Thyroid gland (tissue), 4 donors: Measurements from ENCODE around the gene ZMYND10. TPM values are rescaled to one million over a fixed set of nuclear protein-coding genes. Genes with fewer than 3 reads are reported as not detected.
"Not testable (repeated sequence)": the region's sequence is repeated elsewhere in the genome, so short reads cannot be mapped to it uniquely, and the experiment has no call there.

Experiments used
- DNase-seq, 2 donors: peaks; one replicate each; pipeline ENCODE4 v3.0.0-alpha.2; 2019
- H3K27ac ChIP-seq, 3 donors: fragments of 200-600 bp; sonication (generic); 1 replicate in 2 of 3; 2 replicates in 1 of 3; pipeline ENCODE4 v1.5.1; 2016 to 2019; ENCODE audit warnings: mild to moderate bottlenecking in 1 of 3, moderate library complexity in 1 of 3
- H3K27me3 ChIP-seq: fragments of 200-600 bp; sonication (generic); one replicate; pipeline ENCODE4 v1.5.1; 2019
- H3K36me3 ChIP-seq, 2 donors: fragments of 200-600 bp; sonication (generic); one replicate each; pipeline ENCODE4 v1.5.1; 2016 to 2019
- H3K4me1 ChIP-seq, 2 donors: fragments of 200-600 bp; sonication (generic); one replicate each; pipeline ENCODE4 v1.5.1; 2017 to 2019
- H3K4me3 ChIP-seq, 3 donors: fragments of 200-600 bp; sonication (generic); replicated peaks in 1 of 3; 1 replicate in 2 of 3; 2 replicates in 1 of 3; pipeline ENCODE4 v1.5.1; 2016; ENCODE audit warnings: mild to moderate bottlenecking in 1 of 3
- H3K9me3 ChIP-seq: fragments of 200-600 bp; sonication (generic); one replicate; pipeline ENCODE4 v1.5.1; 2017
- POLR2A ChIP-seq, 2 donors: fragments of 450-650 bp; IDR thresholded peaks; one replicate each; pipeline ENCODE4 v1.6.1; 2017; ENCODE audit warnings: antibody characterized with exemption in 2 of 2, mild to moderate bottlenecking in 2 of 2, moderate library complexity in 1 of 2
- WGBS, 2 donors: methylation state at CpG; one replicate each; pipeline ENCODE4 v1.1.5; 2017; 5-methylcytosine and 5-hydroxymethylcytosine counted together
- intact Hi-C: fragments of 100-400 bp; cut with DNase I; formaldehyde crosslinking; loops from one replicate; pipeline ENCODE4 v1.15.1; 2023
- total RNA-seq, 4 donors: library from RNA; depleted of rRNA; stranded (reverse); fragments of >200 nt; gene quantifications; one replicate each; pipeline ENCODE4 v1.2.3, GENCODE V29; 2016
- TF ChIP-seq, protein P1 (sequence below), 6 experiments: fragments of 200-600 bp in 3 of 6; fragments of 450-650 bp in 3 of 6; sonication (generic) in 3 of 6; IDR thresholded peaks; one replicate each; pipeline ENCODE4 v1.5.1; 2016 to 2019; ENCODE audit warnings: antibody characterized with exemption in 6 of 6, mild to moderate bottlenecking in 2 of 6, inconsistent platforms in 1 of 6, moderate library complexity in 1 of 6

ZMYND10 gene
- total RNA-seq, 4 donors from 2014 or later, result 3.6 to 8.1 (median 4.4) TPM

DNA sequence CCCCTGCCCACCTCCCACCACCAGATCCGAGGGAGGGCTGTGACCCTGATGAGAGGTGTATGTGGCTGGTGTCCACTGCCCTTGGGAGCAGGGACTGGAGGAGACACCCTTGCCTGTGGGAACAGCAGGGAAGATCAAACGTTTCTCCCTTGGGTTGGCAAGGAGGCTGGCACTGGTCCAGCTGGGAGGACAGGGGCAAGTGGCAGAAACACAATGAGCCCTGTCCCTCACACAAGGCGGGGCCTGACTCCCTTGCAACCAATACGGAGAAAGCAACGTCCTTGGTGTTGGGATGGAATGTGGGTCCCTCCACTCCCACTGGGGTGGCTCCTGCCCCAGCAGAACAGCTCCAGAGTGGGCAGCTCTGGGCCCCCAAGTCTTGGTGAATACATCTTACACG lies 28.2 kb downstream of the ZMYND10 start:
- peak; percentile 44 to 48 for DNase-seq
- H3K9me3 ChIP-seq, result no peaks in the 10 kb centered on the region
- WGBS, 2 donors, result 57 to 60% methylated on average over 2 to 6 of the region's 6 CpGs
- H3K36me3 ChIP-seq, result peaks cover 7 to 21% of the 10 kb centered on the region in 2 donors
- H3K4me1 ChIP-seq, result peaks cover 40 to 72% of the 10 kb centered on the region in 2 donors
- intact Hi-C loops, result no loop called here
- no peak overlapping the region for H3K4me3 ChIP-seq
- TF ChIP-seq, protein P1, sequence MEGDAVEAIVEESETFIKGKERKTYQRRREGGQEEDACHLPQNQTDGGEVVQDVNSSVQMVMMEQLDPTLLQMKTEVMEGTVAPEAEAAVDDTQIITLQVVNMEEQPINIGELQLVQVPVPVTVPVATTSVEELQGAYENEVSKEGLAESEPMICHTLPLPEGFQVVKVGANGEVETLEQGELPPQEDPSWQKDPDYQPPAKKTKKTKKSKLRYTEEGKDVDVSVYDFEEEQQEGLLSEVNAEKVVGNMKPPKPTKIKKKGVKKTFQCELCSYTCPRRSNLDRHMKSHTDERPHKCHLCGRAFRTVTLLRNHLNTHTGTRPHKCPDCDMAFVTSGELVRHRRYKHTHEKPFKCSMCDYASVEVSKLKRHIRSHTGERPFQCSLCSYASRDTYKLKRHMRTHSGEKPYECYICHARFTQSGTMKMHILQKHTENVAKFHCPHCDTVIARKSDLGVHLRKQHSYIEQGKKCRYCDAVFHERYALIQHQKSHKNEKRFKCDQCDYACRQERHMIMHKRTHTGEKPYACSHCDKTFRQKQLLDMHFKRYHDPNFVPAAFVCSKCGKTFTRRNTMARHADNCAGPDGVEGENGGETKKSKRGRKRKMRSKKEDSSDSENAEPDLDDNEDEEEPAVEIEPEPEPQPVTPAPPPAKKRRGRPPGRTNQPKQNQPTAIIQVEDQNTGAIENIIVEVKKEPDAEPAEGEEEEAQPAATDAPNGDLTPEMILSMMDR (IDR thresholded peaks at IDR 0.05), result no peak
- no peak for TF ChIP-seq POLR2A (IDR thresholded peaks at IDR 0.05)
- H3K27me3 ChIP-seq, result no peaks in the 10 kb centered on the region
- peak overlapping the region; percentile 62 to 98 (median 73) for H3K27ac ChIP-seq

DNA sequence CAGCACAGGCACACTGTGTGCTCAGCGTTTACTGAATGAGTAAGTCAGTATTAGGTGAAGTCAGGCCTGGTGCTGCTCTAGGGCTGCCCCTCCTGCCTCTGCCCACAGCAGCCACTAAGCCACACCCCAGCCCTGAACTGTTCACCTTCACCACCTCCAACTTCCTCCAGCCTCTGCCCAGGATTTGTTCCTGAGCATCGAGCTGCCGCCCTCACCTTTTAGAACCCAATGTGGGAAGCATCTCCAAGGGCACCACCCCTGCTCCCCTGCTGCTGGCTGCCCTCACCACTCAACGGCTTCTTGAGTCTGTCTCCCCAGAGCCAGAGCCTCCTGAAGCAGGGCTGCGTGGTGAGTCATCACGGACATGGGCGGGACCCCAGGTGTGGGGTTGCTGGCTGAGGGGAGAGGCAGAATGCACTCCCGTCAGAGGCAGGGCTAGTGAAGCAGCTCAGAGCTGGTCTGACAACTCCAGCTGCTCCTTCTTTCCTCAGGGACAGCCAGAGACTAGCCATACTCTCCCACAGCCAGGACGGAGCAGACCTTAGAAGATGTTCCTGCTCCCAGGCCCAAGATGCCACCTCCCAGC lies 28.8 kb downstream of the ZMYND10 start:
- Histone ChIP-seq H3K27ac (peak overlapping the region; percentile 62 to 98 (median 73)), H3K9me3 (no peaks in the 10 kb centered on the region), H3K36me3 (peaks cover 7 to 21% of the 10 kb centered on the region in 2 donors), H3K4me3 (no peak overlapping the region), H3K4me1 (peaks cover 36 to 66% of the 10 kb centered on the region in 2 donors), H3K27me3 (no peaks in the 10 kb centered on the region)
- peak; percentile 91 for DNase-seq
- intact Hi-C loops, result no loop called here
- WGBS, 2 donors, result 48 to 53% methylated on average over 4 to 8 of the region's 9 CpGs
- peak; percentile 43 to 60 for TF ChIP-seq POLR2A (IDR thresholded peaks at IDR 0.05)
- TF ChIP-seq, protein P1 (IDR thresholded peaks at IDR 0.05), result no peak

DNA sequence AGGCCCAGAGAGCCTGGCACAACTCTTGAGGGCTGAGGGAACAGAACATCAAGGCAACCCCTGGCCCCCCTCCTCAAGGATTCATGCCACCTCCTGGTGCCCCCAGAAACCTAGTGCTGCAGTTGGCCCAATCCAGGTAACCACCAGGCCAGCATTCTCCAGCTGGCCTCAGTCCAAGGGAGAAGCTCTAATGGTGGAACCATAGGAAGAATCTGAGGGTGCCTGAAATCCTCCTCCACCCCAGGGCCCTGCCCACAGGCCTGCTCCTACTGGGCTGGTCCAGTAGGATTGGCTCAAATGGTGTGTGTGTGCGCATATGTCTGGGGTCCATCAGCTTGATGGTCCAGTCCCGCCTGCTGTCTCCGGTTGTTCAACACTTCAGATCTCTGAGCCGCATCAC lies 30.7 kb downstream of the ZMYND10 start:
- Histone ChIP-seq H3K36me3 (peaks cover 7 to 21% of the 10 kb centered on the region in 2 donors), H3K9me3 (no peaks in the 10 kb centered on the region), H3K4me3 (no peak overlapping the region), H3K4me1 (peaks cover 27 to 67% of the 10 kb centered on the region in 2 donors), H3K27me3 (no peaks in the 10 kb centered on the region), H3K27ac (peak overlapping the region in 2 of 3 donors; percentile 38 to 52)
- TF ChIP-seq, protein P1 (IDR thresholded peaks at IDR 0.05), result no peak
- TF ChIP-seq POLR2A (IDR thresholded peaks at IDR 0.05), result no peak
- no peak for DNase-seq
- intact Hi-C loops, result no loop called here
- WGBS, 2 donors, result 100% methylated on average over 4 of the region's 4 CpGs

DNA sequence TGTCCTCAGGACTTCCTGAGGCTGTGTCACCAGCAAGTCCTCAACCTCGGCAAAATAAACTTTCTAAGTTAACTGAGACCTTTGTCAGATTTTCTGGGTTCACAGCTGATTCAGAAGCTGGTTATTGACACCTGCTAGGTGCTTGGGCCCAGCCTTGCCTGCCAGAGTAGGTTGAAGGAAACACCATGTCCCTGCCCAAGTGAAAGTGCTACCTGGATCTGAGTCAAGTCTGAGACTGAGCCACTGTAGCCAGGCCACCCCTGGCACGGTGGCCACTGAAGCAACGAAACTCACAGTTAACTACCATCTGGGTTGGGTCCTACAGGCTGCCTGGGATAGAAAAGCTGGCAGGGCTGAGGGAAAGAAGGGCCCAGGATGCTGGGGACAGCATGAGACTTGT lies 31.2 kb downstream of the ZMYND10 start:
- WGBS, 2 donors, result 40 to 50% methylated on average over 3 of the region's 3 CpGs

DNA sequence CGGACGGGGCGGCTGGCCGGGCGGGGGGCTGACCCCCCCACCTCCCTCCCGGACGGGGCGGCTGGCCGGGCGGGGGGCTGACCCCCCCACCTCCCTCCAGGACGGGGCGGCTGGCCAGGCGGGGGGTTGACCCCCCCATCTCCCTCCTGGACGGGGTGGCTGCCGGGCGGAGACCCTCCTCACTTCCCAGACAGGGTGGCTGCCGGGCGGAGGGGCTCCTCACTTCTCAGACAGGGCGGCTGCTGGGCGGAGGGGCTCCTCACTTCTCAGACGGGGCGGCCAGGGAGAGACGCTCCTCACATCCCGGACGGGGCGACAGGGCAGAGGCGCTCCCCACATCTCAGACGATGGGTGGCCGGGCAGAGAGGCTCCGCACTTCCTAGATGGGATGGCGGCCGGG lies 33.5 kb downstream of the ZMYND10 start:
- H3K4me3 ChIP-seq, H3K27me3 ChIP-seq, H3K36me3 ChIP-seq, H3K9me3 ChIP-seq, H3K27ac ChIP-seq, intact Hi-C loops, DNase-seq: not testable (repeated sequence)
- 80% methylated on average over 2 of the region's 32 CpGs; no CpG with 5 or more reads in 1 of the 2 donors for WGBS, 2 donors
- peaks cover 14 to 47% of the 10 kb centered on the region in 2 donors for H3K4me1 ChIP-seq

More for the DNA sequence above, 31.2 kb downstream of the ZMYND10 start:
- H3K4me3 ChIP-seq, result no peak overlapping the region
- no peaks in the 10 kb centered on the region for H3K27me3 ChIP-seq
- peaks cover 7 to 20% of the 10 kb centered on the region in 2 donors for H3K36me3 ChIP-seq
- peak overlapping the region in 2 of 3 donors; percentile 38 to 52 for H3K27ac ChIP-seq
- H3K4me1 ChIP-seq, result peaks cover 26 to 67% of the 10 kb centered on the region in 2 donors
- no peak for TF ChIP-seq POLR2A (IDR thresholded peaks at IDR 0.05)
- TF ChIP-seq, protein P1 (IDR thresholded peaks at IDR 0.05), result no peak
- no peaks in the 10 kb centered on the region for H3K9me3 ChIP-seq
- intact Hi-C loops, result no loop called here
- peak; percentile 72 to 73 for DNase-seq
